ENCODE results near the gene LYSET.
"Not testable (repeated sequence)": the region's sequence is repeated elsewhere in the genome, so short reads cannot be mapped to it uniquely, and the experiment has no call there.

LYSET gene

GRCh38 chr14:93184391-93185348 is at the start of gene LYSET, which contains the start of gene MOAP1:
Gene LYSET (plus strand): TSS chr14:93185317. CDS start chr14:93185406, 89 bp downstream.
Gene MOAP1 (minus strand): TSS chr14:93184897. CDS start chr14:93184242, 655 bp downstream.
- peak; percentile 80 for DNase-seq (ENCODE audit: low read depth)

DNA sequence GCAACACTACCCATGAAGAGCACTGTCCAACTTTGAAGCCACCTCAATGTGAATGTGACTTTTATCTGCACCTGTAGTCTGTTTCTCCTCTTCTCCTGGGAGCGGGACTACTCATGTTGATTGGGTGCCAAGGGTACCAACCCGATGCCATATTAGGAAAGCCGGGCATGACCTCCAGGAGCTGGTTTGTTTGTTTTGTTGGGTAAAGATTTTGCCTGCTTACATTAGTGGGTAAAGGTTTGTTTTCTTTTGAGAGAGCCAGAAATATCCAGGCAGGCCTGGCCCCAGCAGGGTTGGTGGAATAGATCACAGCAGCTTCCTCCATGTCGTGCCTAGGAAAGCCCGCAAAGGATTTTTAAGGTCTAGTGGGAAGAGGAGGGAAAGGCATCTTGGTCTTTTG is 49.7 kb upstream of the LYSET start:
- no peak for DNase-seq (ENCODE audit: low read depth)

- DNase-seq (ENCODE audit: low read depth), result no peak
Observed at GRCh38 chr14:93136009-93136408, 49.1 kb upstream of the LYSET start.

DNA sequence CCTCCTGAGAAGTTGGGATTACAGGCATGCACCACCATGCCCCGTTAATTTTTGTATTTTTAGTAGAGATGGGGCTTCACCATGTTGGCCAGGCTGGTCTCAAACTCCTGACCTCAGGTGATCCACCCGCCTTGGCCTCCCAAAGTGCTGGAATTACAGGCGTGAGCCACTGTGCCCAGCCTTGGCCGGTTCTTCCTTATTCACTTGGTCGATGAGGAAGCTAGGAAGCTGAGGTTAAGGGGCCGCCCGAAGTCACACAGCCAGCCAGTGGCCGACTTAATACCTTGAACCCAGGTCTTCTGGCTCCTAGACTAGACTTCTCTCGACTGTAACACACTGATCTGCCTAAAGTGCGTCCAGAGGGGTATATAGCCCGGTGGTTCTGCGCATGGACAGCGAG is 48.6 kb upstream of the LYSET start:
- DNase-seq (ENCODE audit: low read depth), result not testable (repeated sequence)

GRCh38 chr14:93137864-93138263 is 47.3 kb upstream of the LYSET start:
- no peak for DNase-seq (ENCODE audit: low read depth)

- DNase-seq (ENCODE audit: low read depth), result no peak
Observed at GRCh38 chr14:93142854-93143652, 42.1 kb upstream of the LYSET start.

DNA sequence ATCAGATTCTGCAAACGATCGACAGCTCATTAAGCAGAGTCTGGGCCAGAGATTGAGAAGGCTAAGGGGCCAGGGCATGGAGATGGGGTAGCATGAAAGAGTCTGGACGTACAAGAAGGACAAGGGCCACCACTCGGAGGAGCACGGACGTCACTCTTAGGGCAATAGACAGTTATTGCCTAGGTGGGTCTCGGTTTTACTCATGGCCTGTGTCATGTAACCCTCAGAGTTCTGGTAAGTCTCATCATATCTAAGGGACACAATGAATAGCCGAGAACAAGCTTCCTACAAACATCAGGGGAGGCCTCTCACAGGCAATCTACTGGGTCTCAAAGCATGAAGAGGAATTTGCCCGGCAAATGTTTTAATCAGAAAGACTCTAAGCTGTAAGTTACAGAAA is 39.0 kb upstream of the LYSET start:
- no peak for DNase-seq (ENCODE audit: low read depth)

GRCh38 chr14:93148979-93149378 is 36.1 kb upstream of the LYSET start:
- DNase-seq (ENCODE audit: low read depth), result no peak

DNA sequence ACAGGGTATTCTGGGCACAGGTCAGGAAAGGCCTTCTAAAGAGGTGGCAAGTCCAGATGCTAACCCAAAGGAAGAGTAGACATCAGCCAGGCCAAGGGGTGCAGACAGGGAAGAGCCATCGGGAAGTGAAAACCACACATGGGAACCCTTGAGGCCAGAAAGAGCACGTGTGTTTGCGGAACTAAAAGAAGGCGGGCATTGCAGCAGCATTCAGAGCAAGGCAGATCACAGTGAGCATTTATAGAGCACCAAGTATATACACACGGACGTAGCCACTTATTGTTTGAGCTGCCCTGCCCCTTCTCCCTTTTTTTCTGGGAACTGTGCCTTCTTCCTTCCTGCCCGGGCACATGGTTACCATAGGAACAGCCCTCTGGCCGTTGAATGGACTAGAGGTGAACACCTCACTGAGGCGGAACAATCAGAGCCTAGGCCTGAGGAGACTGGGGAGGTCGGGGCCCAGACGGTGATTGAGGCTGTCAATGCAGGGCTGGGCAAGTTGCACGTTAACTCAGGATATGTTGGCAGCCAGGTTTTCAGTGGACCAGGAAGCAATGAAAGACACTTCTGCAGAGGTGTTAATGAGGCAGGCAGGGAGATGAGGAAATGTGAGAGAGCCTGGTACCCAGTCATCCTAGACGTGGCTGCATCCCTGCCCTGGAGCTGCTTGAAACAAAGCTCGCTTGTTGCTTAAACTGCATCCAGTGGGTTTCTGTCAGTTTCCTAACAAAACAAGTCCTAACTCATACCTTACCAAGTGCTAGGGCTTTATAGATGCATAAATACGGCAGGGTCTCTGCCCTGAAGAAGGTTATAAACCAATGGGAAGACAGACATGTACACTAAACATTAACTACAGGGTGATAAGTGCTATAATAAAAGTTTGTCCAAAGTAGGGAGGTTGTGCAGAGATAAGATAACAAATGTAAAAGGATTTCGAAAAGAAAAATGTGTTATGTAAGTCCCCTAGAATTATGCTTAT is 34.6 kb upstream of the LYSET start:
- DNase-seq (ENCODE audit: low read depth), result no peak

DNA sequence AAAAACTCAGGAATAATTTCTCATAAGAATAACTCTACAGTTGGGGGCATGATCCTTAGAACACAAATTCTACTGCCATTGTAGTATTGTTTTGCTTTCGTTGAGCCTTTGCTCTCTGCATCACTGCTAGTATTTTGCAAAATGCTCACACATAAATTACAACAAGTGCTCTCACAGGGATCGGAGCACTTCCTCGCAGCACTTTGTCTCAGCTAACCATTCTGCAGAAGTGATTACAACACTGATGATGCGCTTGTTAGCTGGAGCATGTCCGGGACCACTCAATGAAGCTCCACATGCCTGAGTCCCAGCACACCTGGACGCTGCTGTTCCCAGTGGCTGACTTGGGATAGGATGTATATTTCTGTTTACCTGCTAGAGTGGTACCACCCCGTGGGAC is 32.0 kb upstream of the LYSET start:
- DNase-seq (ENCODE audit: low read depth), result no peak

DNA sequence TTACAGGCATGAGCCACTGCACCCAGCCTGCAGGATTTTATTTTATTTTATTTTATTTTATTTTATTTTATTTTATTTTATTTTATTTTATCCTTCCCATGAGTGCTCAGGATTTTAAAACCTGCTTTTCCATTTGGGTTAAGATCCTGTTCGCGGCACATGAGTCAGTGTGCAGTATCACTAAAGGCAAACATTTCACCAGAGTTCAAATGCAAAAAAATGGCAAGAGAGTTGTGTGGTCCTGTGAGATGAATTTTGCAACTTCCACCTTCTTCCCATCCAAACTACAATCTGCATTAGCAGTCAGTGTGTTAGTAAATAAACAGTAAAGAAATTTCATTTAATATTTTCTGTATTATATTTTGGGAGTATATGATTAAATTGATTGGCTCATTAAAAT is 29.4 kb upstream of the LYSET start:
- DNase-seq (ENCODE audit: low read depth), result no peak

GRCh38 chr14:93156693-93157369 is 28.3 kb upstream of the LYSET start:
- no peak for DNase-seq (ENCODE audit: low read depth)

GRCh38 chr14:93158349-93158748 is 26.8 kb upstream of the LYSET start:
- DNase-seq (ENCODE audit: low read depth), result not testable (repeated sequence)

- not testable (repeated sequence) for DNase-seq (ENCODE audit: low read depth)
Observed at GRCh38 chr14:93159625-93160352, 25.3 kb upstream of the LYSET start.

DNA sequence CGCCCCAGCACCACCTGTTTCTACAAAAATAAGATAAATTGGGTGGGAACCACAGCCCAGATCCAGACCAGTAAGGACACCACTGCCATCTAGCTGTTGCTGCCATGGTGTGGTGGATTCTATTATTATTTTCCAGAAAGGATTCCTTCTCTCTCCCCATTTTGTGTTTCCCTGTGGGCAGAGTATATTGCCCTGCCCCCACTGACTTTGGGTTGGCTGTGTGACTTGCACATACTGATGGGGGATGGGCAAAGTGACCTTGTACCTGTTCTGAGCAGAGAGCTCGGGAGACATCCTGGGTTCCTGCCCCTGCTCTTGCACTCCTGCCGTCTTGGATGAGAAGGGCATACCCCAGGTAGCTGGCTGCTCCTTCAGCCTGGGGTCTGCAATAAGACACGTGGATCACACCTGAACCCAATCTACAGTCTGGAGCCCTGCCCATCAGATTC is 24.7 kb upstream of the LYSET start:
- no peak for DNase-seq (ENCODE audit: low read depth)

DNA sequence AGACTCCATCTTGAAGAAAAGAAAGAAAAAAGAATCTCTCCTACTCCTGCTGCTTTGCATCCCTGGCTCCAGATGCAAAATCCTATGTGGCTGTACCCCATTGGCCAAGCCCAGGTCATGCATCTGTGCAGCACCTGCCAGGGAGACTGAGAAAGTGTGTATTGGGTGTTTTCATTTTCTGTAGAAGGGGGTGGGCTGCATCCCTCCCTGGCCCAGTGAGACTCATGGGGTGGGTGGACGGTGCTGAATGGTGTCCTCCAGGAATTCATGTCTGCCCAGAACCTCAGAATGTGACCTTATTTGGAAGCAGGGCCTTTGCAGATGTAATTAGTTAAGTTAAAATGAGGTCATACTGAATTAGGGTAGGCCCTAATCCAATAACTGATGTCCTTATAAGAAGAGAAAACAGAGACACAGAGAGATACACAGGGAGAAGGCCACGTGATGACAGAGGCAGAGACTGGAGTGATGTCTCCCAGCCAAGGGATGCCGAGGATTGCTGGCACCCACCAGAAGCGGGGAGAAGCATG is 23.6 kb upstream of the LYSET start:
- DNase-seq (ENCODE audit: low read depth), result no peak

GRCh38 chr14:93163564-93163963 is 21.6 kb upstream of the LYSET start:
- no peak for DNase-seq (ENCODE audit: low read depth)

DNA sequence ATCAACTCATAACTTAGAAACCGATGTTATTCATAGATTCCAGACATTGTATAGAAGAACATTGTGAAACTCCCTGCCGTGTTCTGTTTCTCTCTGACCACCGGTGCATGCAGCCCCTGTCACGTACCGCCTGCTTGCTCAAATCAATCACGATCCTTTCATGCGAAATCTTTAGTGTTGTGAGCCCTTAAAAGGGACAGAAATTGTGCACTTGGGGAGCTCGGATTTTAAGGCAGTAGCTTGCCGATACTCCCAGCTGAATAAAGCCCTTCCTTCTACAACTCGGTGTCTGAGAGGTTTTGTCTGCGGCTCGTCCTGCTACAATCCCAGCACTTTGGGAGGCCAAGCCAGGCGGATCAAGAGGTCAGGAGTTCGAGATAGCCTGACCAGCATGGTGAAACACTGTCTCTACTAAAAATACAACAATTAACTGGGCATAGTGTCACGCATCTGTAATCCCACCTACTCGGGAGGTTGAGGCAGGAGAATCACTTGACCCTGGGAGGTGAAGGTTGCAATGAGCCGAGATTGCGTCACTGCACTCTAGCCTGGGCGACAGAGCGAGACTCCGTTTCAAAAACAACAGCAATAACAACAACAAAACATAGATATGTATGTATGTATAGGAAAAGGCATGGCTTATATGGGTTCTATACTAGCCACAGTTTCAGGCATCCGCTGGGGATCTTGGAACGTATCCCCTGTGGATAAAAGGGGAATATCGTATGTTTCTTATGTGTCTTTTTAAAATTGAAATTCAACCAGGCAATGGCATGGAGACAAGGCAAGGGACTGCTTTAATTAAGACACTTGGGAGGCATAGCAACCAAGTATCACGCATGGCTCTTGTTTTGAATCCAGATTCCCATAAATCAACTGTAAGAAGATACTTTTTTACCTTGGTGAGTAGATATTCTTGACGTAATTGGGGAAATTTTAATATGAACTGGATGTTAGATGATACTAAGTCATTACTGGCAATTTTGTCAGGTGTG is 19.5 kb upstream of the LYSET start:
- not testable (repeated sequence) for DNase-seq (ENCODE audit: low read depth)

DNA sequence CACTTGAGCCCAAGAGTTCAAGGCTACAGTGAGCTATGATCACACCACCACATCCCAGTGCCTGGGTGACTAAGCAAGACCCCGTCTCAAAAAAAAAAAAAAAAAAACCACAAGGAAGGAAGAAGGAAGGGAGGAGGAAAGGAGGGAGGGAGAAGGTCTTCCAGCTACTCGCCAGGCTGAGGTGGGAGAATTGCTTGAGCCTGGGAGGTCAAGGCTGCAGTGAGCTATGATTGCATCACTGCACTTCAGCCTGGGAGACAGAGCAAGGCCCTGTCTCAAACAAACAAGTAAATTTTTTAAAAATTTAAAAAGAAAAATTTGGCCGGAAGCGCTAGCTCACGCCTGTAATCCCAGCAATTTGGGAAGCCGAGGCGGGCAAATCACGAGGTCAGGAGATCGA is 16.5 kb upstream of the LYSET start:
- not testable (repeated sequence) for DNase-seq (ENCODE audit: low read depth)

All from stimulated activated CD8-positive, alpha-beta memory T cell treated with anti-CD3 and anti-CD28 coated beads, Interleukin-4, amount 100 ng/mL, for 24 hours (primary cell).